ENCODE results near the gene EVA1A.

The EVA1A gene

DNA sequence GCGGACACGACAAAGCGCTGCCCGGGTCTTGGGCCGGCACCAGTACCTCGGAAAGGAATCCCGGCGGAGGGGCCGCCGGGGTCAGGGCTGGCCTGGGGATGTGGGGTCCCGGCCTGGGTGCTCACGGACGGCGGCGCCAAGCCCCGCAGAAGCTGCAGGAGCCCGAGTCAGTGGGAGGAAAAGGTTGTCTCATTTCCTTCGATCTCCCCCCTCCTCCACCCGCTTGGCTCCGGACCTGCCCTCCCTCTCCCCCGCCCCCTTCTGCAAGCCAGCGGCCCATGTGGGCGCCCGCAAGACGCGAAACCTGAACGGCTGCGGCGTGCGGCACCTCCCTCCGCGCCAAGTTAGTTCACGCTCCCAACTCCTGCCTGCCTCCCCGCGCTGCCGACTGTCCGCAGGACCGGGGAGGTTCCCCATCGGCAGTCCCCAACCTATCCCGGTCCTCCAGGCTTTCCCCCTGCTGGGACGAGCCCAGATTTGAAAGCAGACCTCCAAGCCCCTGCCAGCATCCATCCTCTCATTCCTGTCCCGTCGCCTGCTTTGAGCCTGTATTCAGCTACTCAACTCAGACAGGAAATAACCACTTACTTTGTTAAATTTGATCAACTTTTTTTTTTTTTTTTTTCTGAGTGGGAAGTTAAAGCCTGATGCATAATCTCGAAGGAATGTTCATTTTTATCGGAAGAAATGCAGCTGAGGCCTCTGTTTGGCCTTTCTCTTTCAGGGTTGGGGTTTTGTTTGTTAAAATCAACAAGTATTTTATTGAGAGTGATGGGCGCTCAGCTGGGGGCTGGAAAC lies at the start of gene EVA1A:
Gene EVA1A, minus strand, starts transcription at position 172 of the 798 bp plus-strand sequence. CDS start 42,799 bp downstream, outside the sequence.
- DNase-seq (ENCODE audit: low read depth), result peak; percentile 52

DNA sequence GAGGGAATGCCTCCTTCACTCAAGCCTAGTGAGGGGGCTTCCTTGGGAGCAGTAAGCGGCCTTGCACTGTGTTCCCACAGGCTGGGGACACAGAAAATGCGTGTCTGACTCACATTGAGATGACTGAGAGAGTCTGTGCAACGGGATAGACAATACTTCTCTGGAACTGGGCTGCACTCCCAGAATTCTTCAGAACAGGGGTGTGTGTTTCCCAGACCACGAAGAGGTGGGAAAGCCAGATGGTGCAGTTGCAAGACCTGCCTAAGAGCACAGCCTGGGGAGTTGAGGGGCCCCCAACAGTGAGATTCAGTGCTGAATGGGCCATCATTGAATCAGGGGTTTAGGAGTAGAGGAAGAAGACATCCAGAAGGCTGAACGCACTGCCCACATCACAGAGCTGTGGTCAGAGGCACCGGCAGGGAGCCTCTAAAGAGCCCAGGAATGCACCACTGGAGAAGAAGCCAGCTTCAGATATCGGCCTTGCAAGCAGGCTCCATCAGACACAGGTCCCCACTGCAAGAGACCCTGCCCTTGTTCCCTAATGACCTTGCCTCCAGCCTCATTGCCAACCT lies 49.3 kb upstream of the EVA1A start:
- no peak for DNase-seq (ENCODE audit: low read depth)

GRCh38 chr2:75609334-75609689 lies 48.6 kb upstream of the EVA1A start:
- DNase-seq (ENCODE audit: low read depth), result no peak

GRCh38 chr2:75608684-75609333 lies 48.1 kb upstream of the EVA1A start:
- peak; percentile 20 for DNase-seq (ENCODE audit: low read depth)

GRCh38 chr2:75607988-75608683 lies 47.4 kb upstream of the EVA1A start:
- no peak for DNase-seq (ENCODE audit: low read depth)

- no peak for DNase-seq (ENCODE audit: low read depth)
Observed at GRCh38 chr2:75607400-75607798, 46.7 kb upstream of the EVA1A start.

- DNase-seq (ENCODE audit: low read depth), result peak; percentile 68
Observed at GRCh38 chr2:75606761-75607399, 46.1 kb upstream of the EVA1A start.

- DNase-seq (ENCODE audit: low read depth), result peak; percentile 60
Observed at GRCh38 chr2:75605770-75606529, 45.2 kb upstream of the EVA1A start.

DNA sequence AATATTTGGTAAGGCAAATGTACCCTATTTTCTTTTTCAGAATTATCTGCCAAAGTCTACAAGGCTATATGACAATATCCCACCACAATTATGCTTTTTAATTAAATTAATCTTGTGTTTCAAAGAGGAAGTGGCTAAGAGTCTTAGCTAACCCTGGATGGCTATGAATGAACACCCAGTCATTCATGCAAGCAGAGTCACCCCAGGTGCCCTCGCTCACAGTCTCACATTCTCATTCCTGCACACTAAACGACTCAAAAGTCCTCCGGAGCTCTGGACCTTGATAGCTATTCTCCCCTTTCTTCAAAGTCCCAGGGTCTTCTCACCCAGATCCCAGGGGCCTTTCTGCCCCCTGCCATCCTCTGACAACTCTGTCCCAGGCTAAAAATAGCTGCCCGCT lies 43.7 kb upstream of the EVA1A start:
- DNase-seq (ENCODE audit: low read depth), result no peak

- DNase-seq (ENCODE audit: low read depth), result no peak
Observed at GRCh38 chr2:75603477-75603876, 42.7 kb upstream of the EVA1A start.

DNA sequence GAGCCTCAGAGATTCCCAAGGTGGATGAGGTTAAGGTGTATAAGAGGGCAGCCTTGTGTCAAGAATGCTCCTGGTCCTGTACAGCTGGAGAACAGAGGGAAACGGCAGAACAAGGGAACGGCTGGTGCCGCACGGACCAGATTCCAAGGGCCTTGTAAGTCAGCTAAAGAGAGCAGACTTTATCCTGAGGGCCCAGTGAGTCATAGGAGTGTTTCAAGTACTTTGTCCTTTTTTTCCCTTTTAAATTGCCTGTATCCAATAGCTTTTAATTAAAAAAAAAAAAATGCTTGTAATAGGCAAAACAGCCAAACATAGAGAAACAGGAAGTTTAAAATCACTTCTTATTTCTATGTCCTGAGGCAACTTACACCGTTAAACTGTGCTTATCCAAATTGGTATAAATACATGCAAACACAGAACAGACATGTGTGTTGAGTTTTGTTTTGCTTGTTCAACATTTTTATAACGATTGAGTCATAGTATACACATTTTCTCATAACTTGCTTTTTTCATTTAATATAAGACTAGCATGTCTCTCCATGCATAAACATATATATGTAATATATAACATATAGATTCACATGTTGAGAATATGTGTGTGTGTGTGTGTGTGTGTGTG lies 42.1 kb upstream of the EVA1A start:
- DNase-seq (ENCODE audit: low read depth), result peak; percentile 42

- DNase-seq (ENCODE audit: low read depth), result no peak
Observed at GRCh38 chr2:75600461-75601011, 39.8 kb upstream of the EVA1A start.

DNA sequence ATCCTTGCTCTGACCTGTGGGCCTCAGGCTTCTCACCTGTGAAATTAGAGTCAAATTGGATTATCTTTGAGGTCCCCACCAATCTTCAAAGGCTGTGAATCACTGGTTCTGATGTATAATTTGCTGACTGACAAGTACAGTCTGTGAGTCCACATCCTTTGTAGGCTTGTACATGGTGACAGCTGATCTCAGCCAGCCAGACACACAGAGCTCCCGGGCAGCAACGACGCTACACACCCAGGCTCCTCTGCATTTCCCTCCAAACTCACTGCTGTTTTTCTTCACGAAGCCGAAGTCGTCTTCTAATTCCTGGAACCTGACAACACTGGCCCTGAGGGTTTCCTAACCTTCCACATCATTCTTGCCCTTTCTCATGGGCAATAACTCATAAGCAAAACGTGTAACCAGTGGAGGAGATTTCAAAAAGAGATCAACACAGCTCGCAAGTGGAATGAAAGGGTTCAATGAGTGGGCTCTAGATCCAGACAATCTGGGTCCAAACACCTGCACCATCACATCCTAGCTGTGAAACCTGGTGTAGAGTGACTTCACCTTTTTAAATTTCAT lies 37.9 kb upstream of the EVA1A start:
- DNase-seq (ENCODE audit: low read depth), result no peak

- no peak for DNase-seq (ENCODE audit: low read depth)
Observed at GRCh38 chr2:75597949-75598348, 37.2 kb upstream of the EVA1A start.

GRCh38 chr2:75596784-75597183 lies 36.0 kb upstream of the EVA1A start:
- no peak for DNase-seq (ENCODE audit: low read depth)

DNA sequence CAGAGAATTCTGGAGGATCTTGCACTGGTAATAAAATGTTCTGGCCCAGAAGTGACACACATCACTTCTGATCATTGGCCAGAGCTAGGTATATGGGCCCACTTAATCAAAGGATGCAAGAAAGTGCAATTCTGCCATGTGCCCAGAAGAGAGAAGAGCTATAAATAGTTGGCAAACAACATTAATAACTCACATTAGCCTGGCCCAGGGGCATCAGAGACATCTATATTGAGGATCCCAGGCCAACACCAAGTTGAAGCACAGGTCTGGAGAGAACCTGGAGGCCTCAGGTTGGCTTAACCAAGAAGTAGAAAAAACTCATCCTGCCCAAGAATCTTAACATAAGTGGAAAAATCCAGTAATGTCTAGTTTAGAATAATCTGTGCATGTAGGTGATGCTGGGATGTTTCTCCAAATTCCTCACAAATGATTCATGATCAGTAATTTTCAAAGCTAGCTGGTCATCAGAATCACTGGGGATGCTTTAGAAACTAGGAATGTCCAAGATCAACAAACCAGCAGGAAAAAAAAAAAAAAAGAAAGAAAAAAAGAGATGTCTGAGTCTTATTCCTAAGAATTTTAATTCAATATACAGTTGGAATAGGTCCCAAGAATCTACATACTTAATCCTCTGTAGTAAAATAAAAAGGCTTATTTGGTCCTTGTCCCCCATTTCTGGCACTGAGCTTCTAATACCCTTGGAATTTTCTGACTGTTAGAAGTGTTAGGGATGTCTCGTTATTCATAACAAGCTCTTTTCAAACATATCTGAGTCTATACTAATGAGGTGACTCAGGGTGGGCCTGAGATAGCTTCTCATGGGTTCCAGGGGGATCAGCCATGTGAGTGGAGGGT lies 35.0 kb upstream of the EVA1A start:
- DNase-seq (ENCODE audit: low read depth), result no peak

DNA sequence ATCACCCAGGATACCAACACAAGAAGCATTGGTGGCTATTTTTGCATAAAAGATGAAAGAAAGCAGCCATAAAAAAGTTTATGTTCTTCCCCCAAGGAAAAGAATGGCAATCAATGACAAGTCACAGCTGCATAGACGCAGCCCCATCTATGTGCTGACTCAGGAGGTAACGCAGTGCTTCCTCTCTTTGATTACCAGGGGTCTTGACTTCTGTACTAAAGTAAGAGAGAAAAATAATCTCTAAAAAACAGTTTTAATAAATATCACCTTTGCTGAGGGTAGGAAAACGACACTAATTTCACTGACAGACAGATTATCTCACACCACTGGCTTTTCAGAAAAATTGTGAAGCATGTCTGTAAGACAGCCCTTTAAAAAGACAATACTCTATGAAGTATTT lies 33.9 kb upstream of the EVA1A start:
- DNase-seq (ENCODE audit: low read depth), result no peak

- DNase-seq (ENCODE audit: low read depth), result no peak
Observed at GRCh38 chr2:75592888-75593287, 32.1 kb upstream of the EVA1A start.

- DNase-seq (ENCODE audit: low read depth), result peak; percentile 81
Observed at GRCh38 chr2:75592030-75592429, 31.3 kb upstream of the EVA1A start.
